AG09309 (cell line): ENCODE data around the gene ZNF106.

Experiments used
- DNase-seq: peaks from one replicate; pipeline ENCODE4 v3.0.0-alpha.2; 2010; ENCODE audit warnings: low read depth
- H3K4me3 ChIP-seq: 2 replicates; pipeline ENCODE4 v1.5.1; 2011; ENCODE audit warnings: mild to moderate bottlenecking, low read depth, low read length, moderate library complexity; ENCODE audit not compliant: control insufficient read depth
- CTCF ChIP-seq: IDR thresholded peaks from 2 replicates; pipeline ENCODE4 v1.5.1; 2011; ENCODE audit warnings: mild to moderate bottlenecking, low read depth, low read length, inconsistent platforms; ENCODE audit not compliant: insufficient read depth, control insufficient read depth; ENCODE audit errors: missing control alignments

The ZNF106 gene

GRCh38 chr15:42419369-42419768 is 71.6 kb downstream of the ZNF106 start:
- no peak for DNase-seq
- no peak for TF ChIP-seq CTCF
- H3K4me3 ChIP-seq = no peak overlapping the region

GRCh38 chr15:42413920-42414319 is 77.0 kb downstream of the ZNF106 start:
- no peak for DNase-seq
- H3K4me3 ChIP-seq = no peak overlapping the region
- no peak for TF ChIP-seq CTCF

GRCh38 chr15:42411884-42412283 is 79.1 kb downstream of the ZNF106 start:
- no peak overlapping the region for H3K4me3 ChIP-seq
- no peak for TF ChIP-seq CTCF

GRCh38 chr15:42409011-42409410 is 81.9 kb downstream of the ZNF106 start:
- no peak for DNase-seq
- no peak for TF ChIP-seq CTCF

More at GRCh38 chr15:42411884-42412283, 79.1 kb downstream of the ZNF106 start:
- no peak for DNase-seq

GRCh38 chr15:42408178-42408577 is 82.8 kb downstream of the ZNF106 start:
- no peak for TF ChIP-seq CTCF
- H3K4me3 ChIP-seq = no peak overlapping the region
- no peak for DNase-seq

More at GRCh38 chr15:42409011-42409410, 81.9 kb downstream of the ZNF106 start:
- H3K4me3 ChIP-seq = no peak overlapping the region

GRCh38 chr15:42405863-42406482 is 85.0 kb downstream of the ZNF106 start:
- DNase-seq = no peak
- no peak for TF ChIP-seq CTCF

More at GRCh38 chr15:42405863-42406482, 85.0 kb downstream of the ZNF106 start:
- no peak overlapping the region for H3K4me3 ChIP-seq
